Anterior cingulate cortex (tissue), 58 donors: ENCODE results near the gene TAAR9.

Experiments
- DNase-seq, 58 donors: peaks; one replicate each; lab custom pipeline; 2025; lab: John Stamatoyannopoulos, UW

Gene TAAR9

DNA sequence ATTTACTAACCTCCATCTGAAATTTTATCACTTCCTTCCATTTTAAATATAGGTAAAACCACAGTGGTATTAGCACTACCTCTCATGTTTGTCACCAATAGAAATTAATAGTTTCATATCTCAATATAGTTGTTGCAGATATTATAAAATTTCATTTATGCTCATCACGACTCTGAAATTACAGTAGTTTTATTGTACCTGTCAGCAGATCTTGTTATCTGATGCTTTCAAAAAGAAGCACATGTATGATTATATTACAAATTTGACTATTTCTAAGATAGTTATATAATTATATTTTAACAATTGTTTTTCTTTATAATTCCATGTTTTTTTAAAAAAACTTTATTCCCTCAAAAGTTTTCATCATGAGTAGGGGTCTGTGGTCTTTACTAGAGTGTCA is 46.6 kb downstream of the TAAR9 start:
- no peak for DNase-seq

GRCh38 chr6:132587424-132587823 is 49.3 kb downstream of the TAAR9 start:
- no peak for DNase-seq
